NCI-H524 (cell line): ENCODE data around the gene SCYL3.
A peak's percentile ranks its signal among the peaks of the same experiment; 100 is the strongest.
"Not testable (repeated sequence)": the region's sequence is repeated elsewhere in the genome, so short reads cannot be mapped to it uniquely, and the experiment has no call there.

Experiments used
- DNase-seq, 2 experiments: peaks; one replicate each; lab custom pipeline; 2025; lab: John Stamatoyannopoulos, UW

Gene SCYL3, protein sequence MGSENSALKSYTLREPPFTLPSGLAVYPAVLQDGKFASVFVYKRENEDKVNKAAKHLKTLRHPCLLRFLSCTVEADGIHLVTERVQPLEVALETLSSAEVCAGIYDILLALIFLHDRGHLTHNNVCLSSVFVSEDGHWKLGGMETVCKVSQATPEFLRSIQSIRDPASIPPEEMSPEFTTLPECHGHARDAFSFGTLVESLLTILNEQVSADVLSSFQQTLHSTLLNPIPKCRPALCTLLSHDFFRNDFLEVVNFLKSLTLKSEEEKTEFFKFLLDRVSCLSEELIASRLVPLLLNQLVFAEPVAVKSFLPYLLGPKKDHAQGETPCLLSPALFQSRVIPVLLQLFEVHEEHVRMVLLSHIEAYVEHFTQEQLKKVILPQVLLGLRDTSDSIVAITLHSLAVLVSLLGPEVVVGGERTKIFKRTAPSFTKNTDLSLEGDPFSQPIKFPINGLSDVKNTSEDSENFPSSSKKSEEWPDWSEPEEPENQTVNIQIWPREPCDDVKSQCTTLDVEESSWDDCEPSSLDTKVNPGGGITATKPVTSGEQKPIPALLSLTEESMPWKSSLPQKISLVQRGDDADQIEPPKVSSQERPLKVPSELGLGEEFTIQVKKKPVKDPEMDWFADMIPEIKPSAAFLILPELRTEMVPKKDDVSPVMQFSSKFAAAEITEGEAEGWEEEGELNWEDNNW

DNA sequence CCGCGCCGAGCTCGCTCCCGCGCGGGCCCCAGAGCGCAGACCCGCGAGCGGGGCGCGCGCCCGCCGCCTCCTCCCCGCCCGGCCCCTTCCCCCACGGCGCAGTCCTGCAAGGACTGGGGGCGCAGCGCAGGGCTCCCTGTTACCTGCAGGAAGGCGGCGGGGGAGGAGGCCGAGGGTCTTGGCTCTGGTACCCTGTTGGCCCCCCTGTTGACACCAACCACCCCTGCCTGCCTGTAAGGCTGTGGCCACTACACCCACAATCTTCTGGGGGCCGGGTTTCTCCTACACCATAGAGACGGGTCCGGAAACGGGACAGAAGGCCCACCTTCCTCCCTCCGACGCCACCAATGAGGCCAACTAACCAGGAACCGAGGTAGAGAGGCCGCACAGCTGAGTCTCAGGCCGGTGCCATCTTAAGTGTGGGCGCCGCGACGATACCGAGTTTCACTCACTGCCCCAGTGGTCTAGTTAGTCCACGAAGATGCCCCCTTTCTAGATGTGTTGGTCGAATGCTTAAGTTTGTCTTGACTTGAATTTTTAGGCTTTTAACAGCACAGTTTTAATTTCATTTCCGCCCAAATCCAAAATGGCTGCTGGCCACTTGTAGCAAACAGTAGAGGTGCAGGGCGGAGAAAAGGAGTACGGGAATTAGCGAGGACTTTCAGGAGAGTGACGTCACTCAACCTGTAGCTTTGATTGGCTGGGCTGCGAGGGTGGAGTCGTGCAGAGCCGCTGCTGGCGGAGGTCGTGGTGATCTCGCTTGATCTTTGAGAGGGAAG, at the start of gene SCYL3:
TSS of gene SCYL3 (minus strand) at position 252 of the 779 bp plus-strand sequence. CDS start 5,056 bp downstream, outside the sequence.
- DNase-seq = peak; percentile 93 to 95

DNA sequence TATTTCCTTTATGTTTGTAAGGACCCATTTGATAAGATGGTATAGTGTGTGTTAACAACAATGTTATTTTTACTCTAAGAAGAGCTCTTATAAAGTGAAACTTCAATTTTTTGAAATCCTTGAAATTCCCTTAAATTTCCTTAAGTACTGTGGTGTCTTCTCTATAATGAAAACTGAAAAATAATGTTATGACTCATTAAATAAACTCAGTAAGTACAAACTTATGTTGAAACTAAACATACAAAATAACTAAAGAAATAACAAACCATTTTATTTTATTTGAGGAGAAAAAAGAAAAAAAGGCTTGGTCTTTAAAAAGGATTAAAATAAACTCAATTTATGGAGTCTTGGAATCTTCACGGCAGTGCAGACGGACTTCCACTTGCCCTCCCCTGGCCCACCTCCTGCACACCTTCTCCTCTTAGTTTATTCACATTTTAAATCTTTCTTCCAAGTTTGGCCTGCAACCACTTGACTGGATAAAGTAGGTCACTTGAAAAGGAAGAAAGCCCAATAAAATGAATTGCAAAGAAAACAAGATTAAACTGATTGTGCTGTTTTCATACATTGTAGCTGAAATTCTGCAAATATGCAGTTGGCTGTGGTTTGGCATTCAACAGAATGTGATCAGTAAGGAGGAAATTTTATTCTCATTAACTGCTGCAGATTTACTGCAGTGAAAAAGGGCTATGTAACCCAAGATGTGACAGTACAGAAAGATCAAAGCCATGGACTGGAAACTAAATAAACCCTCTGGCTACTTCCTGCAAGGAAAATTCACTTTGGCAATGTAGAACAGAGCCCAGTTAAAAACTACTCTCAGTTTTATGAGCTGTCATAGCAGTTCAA, 48.5 kb upstream of the SCYL3 start:
- DNase-seq = no peak

DNA sequence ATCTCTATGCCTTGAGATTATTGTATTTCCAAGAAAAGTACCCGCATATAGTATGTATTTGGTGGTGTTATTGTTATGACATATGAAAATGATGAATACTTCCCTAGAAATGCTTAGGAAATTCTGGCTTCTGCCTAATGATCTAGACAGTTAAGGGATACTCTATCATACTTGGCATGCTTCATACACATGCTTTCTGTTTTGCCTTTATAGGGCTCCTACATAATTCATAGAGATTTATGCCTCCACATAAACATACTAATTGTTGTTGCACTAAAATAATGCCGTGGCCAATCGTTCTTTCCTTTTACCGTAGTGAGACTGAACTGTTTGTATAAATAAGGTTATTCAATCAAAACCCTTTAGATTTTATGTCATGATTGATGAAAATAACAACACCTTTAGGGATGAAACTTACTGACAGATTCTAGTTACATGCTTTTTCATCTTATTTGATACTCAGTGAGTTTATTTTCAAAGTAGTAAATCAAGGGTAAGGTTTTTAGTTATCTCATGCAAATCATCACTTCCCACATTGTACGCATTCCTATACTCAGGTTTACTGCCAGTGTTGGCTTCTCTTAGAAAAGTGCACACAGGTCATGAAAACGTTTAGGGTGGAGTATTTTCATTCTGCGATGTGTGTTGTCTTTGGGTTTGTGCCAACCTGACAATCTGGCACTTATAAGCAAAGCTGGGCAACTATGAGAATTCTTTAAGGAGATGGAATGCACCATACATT, 40.5 kb upstream of the SCYL3 start:
- peak in 1 of 2 experiments; percentile 1 for DNase-seq

DNA sequence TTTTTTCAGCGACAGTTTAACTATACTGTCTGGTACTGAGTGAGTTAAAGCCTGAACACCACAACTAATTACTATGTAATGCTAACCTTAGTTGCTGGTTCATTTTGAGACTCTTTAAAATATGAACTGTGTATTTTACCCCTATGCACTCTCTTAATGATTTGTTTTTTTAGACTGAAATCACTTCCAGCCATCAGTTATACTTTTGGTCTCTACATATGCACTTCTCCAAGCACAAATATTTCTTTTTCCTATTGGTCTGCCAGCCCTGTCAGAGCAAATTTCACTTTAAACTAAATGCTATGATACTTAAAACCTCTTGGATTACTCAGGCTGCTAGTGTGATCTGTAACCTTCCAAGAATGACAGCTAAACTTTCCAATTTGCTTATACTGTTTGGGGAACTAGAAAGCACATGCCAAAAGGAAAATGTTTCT, 38.1 kb upstream of the SCYL3 start:
- DNase-seq = no peak

DNA sequence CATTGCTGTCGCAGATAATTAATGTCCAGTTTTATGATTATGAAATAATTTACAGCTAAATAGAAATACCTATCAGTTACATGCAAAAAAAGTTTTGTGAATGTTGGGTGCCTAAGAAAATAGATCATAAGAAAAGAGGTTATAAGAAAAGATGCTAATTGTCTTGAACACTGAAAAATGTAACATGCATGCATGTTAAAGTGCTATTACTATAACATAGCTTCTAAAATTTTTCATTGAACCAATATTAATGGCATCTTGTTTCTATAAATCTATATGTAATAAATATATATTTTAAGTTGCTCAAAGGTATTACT, 35.5 kb upstream of the SCYL3 start:
- DNase-seq = no peak

DNA sequence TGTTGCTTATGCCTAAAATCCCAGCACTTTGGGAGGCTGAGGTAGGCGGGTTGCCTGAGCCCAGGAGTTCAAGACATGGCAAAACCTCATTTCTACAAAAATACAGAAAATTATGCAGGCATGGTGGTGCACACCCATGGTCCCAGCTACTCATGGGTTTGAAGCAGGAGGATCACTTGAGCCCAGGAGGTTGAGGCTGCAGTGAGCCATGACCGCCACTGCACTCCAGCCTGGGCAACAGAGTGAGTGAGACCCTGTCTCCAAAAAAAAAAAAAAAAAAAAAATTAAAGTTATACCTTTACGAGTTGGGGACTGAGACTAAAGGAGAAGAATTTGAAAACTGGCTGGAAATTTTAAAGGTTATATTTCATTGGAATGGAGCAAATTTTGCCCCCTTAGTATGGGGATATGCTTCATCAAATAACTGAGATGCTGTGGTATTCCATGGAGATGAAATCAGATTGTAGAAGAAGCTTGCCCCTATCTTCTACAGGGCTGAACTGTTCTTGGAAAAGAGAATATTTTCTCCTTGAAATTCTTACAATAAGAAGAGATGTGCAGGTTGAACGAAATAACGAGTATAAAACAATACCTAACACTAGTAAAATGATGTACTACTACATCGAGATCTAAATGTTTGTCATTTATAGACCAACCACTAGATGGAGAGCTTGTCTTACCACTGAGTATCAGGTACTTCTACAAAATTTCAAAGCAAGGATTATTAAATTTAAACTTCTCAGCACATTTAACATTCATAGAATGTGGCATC, 34.9 kb upstream of the SCYL3 start:
- DNase-seq = peak in 1 of 2 experiments; percentile 51

DNA sequence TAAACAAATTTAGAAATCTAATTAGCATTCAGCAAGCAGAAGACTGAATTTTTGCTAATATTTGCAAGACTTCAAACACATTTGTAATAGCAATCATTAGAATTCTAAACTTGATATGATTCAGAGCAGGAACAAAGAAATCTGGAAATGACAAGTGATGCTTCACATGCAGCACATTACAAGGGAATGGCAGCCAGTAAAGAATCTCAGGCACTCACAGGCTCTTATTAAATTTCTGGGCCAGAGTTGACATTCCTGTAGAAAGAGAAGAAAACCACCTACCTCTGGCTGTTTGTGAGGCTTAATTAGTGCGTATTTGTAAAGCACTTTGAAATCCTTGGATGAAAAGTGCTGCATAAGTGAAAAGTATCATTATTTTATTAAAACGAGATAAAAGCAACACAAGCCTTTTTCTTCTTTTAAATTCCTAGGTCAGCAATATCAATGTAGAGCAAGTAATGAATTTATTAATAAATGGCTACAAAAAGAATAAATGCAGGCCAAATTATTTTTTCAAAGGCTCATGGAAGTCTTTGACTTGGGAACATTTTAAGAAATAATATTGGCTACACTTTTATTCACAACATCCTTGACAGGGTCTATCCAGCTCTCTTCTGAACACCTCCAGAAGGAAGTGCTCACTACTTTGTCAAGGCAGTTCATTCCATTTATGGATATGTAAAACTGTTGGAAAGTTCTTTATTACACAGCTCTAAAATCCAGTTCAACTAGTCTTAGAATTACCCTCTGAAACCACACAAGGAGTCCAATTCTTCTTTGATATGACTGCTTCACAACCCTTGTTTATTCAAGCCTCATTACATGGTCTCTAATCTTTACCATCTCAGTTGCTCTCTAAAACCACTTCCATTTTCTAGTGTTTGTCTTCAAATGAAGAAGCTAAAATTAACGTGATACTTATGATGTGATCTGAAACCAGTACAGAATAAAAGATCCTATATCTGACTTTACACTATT, 32.1 kb upstream of the SCYL3 start:
- DNase-seq = no peak

DNA sequence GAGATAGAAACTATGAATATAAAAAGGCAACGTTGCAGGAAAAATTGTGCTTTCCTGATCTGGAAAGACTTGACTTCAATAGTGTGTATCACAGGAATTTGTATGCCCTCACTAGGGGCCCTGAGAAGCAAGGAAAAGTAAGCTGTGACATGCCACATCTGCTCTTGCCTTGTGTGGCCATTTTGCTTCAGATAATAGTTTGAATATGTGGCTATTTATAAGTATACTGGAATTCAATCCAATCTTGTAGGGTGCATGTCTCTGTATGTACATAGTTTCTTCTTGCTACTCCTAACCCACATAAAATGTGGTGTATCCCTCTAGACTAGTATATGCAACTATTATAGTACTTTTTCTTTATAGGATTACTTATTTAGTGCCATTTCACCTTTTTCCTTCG, 31.1 kb upstream of the SCYL3 start:
- no peak for DNase-seq

DNA sequence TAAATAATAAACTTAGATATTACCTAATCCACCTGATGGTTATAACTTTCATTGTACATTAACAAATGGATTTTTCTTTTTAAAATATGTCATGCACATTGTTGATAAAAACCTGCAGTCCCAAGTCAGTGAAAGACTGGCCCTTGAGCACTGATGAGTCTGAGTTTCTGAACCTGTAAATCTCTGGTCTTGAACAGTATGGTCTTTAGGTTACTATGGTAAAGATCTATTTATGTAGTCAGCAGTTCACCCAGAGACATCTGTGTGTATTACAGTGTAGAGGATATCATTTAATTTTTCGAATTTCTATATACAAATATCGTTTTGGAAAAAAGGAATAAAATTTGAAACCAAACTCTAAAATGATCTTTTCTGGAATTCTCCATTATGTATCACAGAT, 30.4 kb upstream of the SCYL3 start:
- DNase-seq = no peak

DNA sequence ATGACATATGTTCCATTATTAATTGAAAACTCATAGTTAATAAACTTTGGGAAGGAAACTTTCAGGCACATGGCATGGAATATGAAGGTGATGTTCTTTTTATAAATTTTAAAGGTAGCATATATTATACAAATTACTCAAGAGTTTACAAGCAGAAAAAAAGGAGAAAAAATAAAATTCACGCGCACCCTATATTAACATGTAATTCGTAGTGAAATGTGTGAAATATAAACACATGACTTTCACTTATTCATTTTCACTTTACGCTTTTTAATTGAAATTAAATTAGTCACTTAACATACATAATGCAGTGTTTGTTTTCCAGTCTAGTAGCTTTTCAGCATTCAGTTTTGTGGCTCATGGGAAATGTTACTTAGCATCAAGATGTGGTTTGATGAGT, 27.4 kb upstream of the SCYL3 start:
- DNase-seq = no peak

DNA sequence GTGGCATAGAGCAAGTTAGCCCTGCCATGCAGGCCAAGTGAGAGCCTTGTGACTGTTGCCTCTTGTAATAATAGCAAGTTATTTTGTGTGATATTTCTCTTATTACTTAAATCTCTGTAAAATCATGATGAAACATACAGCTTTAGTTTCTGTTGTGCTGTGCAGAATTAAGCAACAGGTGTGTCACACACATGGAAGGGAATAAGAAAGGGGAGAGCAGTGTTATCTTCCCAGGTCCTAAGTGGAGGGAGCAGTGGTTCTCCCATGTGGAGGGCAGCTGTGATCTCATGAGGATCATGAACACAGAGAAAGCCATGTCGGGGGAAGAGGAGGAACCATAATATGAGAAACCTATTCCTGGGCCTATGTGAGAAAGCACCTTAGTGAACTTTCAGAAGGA, 25.2 kb upstream of the SCYL3 start:
- DNase-seq = no peak

DNA sequence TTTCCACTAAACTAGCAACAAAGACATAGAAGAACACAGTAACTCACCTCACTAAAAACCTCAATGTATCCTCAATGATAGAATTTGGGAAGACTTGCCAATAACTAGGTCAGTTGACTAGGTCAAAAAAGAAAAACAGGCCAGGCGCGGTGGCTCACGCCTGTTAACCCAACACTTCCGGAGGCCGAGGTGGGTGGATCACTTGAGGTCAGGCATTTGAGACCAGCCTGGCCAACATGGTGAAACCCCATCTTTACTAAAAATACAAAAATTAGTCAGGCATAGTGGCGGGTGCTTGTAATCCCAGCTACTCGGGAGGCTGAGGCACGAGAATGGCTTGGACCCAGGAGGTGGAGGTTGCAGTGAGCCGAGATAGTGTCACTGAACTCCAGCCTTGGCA, 24.5 kb upstream of the SCYL3 start:
- not testable (repeated sequence) for DNase-seq

DNA sequence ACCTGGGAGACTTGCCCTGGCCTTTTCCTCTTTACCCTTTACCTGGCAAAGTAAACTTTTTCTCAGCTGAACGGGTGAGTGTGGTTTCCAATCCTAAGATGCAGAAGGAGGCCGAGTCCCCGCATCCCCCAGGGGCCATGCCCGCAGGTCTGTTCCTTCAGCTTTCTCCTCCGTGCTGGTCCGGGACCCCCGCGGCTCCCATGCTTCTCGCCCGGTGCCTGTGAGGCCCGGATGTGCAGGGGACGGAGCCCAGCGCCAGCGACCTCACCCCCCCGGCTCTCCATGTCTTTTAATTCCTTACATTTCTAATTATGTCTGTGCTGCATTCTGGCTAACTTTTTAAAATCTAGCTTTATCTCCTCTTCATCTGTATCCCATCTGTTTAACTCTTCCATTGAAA, 21.5 kb upstream of the SCYL3 start:
- DNase-seq = no peak

DNA sequence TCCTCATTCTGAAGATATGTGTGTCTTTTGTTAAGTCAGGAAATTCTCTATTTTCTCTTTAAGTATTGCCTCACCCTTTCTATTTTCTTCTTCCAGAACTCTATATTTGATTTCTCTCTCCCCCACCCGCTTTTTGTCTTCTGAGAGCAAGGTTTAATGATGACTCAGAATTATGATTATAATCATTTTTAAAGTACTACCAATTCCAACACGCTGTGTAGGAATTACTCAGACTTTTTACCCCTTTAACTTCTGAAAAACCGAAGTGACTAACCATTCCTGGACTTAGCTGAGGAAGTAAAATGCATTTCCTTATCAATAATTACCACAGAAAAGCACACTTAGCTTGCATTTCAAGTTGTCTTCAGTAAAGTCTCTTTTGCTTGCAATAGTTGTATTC, 20.8 kb upstream of the SCYL3 start:
- DNase-seq = no peak

DNA sequence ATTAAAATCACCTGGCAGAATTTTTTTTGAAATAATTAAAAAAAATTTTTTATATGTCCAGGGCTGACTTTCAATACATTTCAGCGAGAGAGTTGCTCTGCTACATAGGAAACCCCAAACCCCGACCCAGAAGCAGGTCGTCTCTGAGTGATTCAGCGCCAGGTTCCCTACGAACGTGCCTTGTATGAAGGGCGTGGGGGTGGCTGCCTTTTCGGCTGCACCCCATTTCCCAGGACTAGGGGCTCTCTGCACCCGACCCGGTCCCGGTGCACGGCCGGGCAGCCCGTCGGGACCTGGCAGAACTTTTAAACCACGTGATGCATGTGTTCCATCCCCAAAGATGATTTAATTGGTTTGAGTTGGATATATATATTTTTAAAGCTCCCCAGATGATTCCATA, 15.8 kb upstream of the SCYL3 start:
- DNase-seq = no peak

DNA sequence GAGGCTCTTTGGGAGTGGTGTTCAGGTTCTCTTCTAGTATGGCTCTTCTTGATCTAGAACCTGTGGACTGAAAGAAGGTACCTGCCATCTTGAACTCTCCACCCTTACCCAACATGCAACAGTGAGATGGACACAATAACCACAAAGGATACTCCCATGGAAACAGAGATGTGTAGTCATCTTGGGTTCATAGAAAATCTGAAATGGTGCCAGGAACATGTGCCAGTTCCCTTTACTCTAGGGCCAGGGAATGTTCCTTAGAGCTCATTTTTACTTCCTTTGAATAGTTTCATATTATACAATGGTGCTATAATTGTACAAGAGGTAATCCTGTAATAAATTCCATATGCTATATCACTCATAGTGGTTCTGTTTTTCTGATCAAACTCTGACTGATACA, 13.2 kb upstream of the SCYL3 start:
- no peak for DNase-seq

DNA sequence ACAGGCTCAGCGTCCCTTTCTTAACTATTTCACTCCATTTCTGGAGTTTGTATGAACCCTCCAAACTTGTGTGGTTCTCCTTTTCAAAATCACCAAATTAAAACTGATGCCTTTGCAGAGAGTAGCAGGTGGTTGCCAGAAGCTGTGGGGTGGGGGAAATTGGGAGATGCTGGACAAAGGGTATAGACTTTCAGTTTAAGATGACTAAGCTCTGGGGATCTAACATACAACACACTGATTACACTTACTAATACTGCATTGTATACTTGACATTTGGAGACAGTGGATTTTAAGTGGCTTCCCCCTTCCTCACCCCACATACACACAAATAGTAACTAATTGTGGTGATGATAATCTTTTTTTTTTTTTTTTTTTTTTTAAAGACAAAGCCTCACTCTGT, 11.1 kb upstream of the SCYL3 start:
- DNase-seq = no peak

DNA sequence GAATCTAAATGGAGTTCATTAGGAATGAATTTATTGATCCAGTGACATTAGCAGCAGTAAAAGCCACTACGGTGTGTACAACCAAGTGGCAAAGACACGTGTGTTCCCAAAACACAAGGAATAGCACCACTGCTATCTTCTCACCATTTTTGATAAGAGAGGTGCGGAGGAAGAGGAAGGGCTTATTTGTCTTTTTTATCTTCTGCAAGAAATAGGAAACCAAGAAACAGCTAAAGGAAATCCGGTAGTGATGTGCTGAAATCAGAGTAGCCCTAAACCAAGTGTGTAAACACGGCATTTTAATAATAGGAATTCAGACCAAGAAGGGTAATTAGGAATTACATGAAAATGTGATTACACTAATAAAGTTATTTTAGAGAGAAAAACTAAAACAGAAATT, 9.1 kb upstream of the SCYL3 start:
- no peak for DNase-seq

DNA sequence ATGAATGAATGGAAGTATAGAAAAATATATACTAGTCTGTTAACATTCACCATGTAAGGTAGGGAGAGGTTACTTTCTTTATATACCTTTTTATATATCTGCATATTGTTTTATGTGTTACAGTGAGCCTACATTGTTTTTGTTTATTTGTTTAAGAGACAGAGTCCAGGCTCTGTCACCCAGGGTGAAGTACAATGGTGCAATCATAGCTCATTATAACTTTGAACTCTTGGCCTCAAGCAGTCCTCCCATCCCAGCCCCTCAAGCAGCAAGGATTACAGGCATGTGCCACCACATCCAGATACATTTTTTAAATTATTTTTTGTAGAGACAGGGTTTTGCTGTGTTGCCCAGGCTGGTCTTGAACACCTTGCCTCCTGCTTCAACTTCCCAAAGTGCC, 7.4 kb upstream of the SCYL3 start:
- no peak for DNase-seq
